Measurements from ENCODE around the gene HRC.
A peak's percentile ranks its signal among the peaks of the same experiment; 100 is the strongest.
"Not testable (repeated sequence)": the region's sequence is repeated elsewhere in the genome, so short reads cannot be mapped to it uniquely, and the experiment has no call there.

Gene HRC

GRCh38 chr19:49150106-49150943, 4.9 kb downstream of the HRC start:
- Histone ChIP-seq H3K27ac (ENCODE audit: low read depth, low read length) (peak overlapping the region; percentile 55), H3K9me3 (ENCODE audit: control insufficient read depth in 5 of 5, low read length in 5 of 5) (no peaks in the 10 kb centered on the region), H3K36me3 (ENCODE audit: control insufficient read depth in 5 of 5, insufficient read depth in 5 of 5, low read length in 5 of 5) (no peaks in the 10 kb centered on the region), H3K9ac (ENCODE audit: low read length in 5 of 5) (peak overlapping the region in 4 of 5 donors; percentile 55 to 78 (median 72)), H3K4me1 (ENCODE audit: control insufficient read depth in 5 of 5, insufficient read depth in 5 of 5, low read length in 5 of 5) (peaks cover 5 to 54% (median 48%) of the 10 kb centered on the region in 5 donors), H3K27me3 (ENCODE audit: control insufficient read depth in 5 of 5, insufficient read depth in 4 of 5, low read length in 5 of 5) (peaks cover 0 to 9% (median 0%) of the 10 kb centered on the region in 5 donors), H3K4me3 (ENCODE audit: low read depth in 1 of 5, low read length in 5 of 5) (peak overlapping the region; percentile 66 to 92 (median 77))

- H3K27ac ChIP-seq (ENCODE audit: low read depth, low read length): peak overlapping the region; percentile 55
- H3K36me3 ChIP-seq (ENCODE audit: control insufficient read depth in 5 of 5, insufficient read depth in 5 of 5, low read length in 5 of 5): no peaks in the 10 kb centered on the region
- peak overlapping the region; percentile 66 to 92 (median 77) for H3K4me3 ChIP-seq (ENCODE audit: low read depth in 1 of 5, low read length in 5 of 5)
- peak overlapping the region in 4 of 5 donors; percentile 55 to 78 (median 72) for H3K9ac ChIP-seq (ENCODE audit: low read length in 5 of 5)
- H3K27me3 ChIP-seq (ENCODE audit: control insufficient read depth in 5 of 5, insufficient read depth in 4 of 5, low read length in 5 of 5): peaks cover 0 to 9% (median 0%) of the 10 kb centered on the region in 5 donors
- H3K9me3 ChIP-seq (ENCODE audit: control insufficient read depth in 5 of 5, low read length in 5 of 5): no peaks in the 10 kb centered on the region
- peaks cover 5 to 54% (median 49%) of the 10 kb centered on the region in 5 donors for H3K4me1 ChIP-seq (ENCODE audit: control insufficient read depth in 5 of 5, insufficient read depth in 5 of 5, low read length in 5 of 5)
Measured at GRCh38 chr19:49149652-49150105, 5.5 kb downstream of the HRC start.

DNA sequence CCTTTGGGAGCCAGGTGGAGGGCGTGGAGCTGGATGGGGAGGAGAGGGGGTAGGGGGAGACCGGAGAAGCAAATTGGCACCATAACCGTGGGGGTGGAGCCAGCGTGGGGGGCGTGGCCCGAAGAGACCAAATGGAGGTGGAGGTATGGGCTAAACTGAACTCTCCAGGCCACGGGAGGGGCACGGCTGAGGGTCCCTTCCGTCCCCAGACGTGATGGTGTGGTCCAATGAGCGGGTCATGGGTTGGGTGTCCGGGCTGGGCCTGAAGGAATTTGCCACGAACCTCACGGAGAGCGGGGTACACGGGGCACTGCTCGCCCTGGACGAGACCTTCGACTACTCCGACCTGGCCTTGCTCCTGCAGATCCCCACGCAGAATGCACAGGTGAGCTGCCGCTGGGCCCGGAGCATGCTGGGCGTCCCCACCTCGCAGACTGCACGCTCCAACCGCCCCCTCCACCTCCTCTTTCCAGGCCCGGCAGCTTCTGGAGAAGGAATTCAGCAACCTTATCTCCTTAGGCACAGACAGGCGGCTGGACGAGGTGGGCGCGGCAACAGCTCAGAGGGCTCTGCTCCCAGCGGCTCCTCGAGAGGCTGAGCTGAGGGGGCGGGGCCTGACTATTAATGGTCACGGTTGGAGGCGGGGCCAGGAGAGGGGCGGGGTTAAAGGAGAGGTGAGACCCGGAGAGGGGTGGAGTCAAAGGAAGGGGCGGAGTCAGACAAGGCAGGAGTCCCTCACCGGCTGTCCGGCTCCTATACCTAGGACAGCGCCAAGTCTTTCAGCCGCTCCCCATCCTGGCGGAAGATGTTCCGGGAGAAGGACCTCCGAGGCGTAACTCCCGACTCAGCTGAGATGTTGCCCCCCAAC, 6.2 kb downstream of the HRC start:
- no peaks in the 10 kb centered on the region for H3K36me3 ChIP-seq (ENCODE audit: control insufficient read depth in 5 of 5, insufficient read depth in 5 of 5, low read length in 5 of 5)
- H3K4me3 ChIP-seq (ENCODE audit: low read depth in 1 of 5, low read length in 5 of 5): peak overlapping the region; percentile 66 to 92 (median 77)
- H3K27me3 ChIP-seq (ENCODE audit: control insufficient read depth in 5 of 5, insufficient read depth in 4 of 5, low read length in 5 of 5): peaks cover 0 to 9% (median 0%) of the 10 kb centered on the region in 5 donors
- H3K4me1 ChIP-seq (ENCODE audit: control insufficient read depth in 5 of 5, insufficient read depth in 5 of 5, low read length in 5 of 5): peaks cover 5 to 54% (median 49%) of the 10 kb centered on the region in 5 donors
- no peaks in the 10 kb centered on the region for H3K9me3 ChIP-seq (ENCODE audit: control insufficient read depth in 5 of 5, low read length in 5 of 5)
- H3K27ac ChIP-seq (ENCODE audit: low read depth, low read length): peak overlapping the region; percentile 55
- H3K9ac ChIP-seq (ENCODE audit: low read length in 5 of 5): peak overlapping the region in 3 of 5 donors; percentile 68 to 78 (median 75)

GRCh38 chr19:49148044-49148682, 7.0 kb downstream of the HRC start:
- H3K36me3 ChIP-seq (ENCODE audit: control insufficient read depth in 5 of 5, insufficient read depth in 5 of 5, low read length in 5 of 5): no peaks in the 10 kb centered on the region
- H3K9ac ChIP-seq (ENCODE audit: low read length in 5 of 5): peak overlapping the region in 3 of 5 donors; percentile 42 to 66 (median 56)
- H3K4me3 ChIP-seq (ENCODE audit: low read depth in 1 of 5, low read length in 5 of 5): peak overlapping the region in 4 of 5 donors; percentile 44 to 80 (median 76)
- H3K4me1 ChIP-seq (ENCODE audit: control insufficient read depth in 5 of 5, insufficient read depth in 5 of 5, low read length in 5 of 5): peaks cover 5 to 55% (median 49%) of the 10 kb centered on the region in 5 donors
- H3K27me3 ChIP-seq (ENCODE audit: control insufficient read depth in 5 of 5, insufficient read depth in 4 of 5, low read length in 5 of 5): peaks cover 0 to 9% (median 0%) of the 10 kb centered on the region in 5 donors
- no peaks in the 10 kb centered on the region for H3K9me3 ChIP-seq (ENCODE audit: control insufficient read depth in 5 of 5, low read length in 5 of 5)
- H3K27ac ChIP-seq (ENCODE audit: low read depth, low read length): peak overlapping the region; percentile 55

DNA sequence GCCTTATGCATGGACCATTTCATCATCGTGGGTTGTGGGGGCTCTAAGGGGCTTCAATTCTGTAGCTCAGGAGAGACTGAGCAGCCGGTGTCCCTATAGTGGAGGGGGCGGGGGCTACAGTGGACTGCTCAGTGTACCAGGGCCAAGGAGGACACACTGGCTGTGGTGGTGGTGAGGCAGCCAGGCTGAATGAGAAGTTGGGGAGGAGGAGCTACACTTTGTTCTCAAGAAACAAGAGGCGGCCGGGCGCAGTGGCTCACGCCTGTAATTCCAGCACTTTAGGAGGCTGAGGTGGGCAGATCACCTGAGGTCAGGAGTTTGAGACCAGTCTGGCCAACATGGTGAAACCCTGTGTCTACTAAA, 8.8 kb downstream of the HRC start:
- H3K9me3 ChIP-seq (ENCODE audit: control insufficient read depth in 5 of 5, low read length in 5 of 5); H3K9ac ChIP-seq (ENCODE audit: low read length in 5 of 5); H3K36me3 ChIP-seq (ENCODE audit: control insufficient read depth in 5 of 5, insufficient read depth in 5 of 5, low read length in 5 of 5); H3K27ac ChIP-seq (ENCODE audit: low read depth, low read length): not testable (repeated sequence)
- peaks cover 0 to 14% (median 0%) of the 10 kb centered on the region in 5 donors for H3K27me3 ChIP-seq (ENCODE audit: control insufficient read depth in 5 of 5, insufficient read depth in 4 of 5, low read length in 5 of 5)
- peak overlapping the region in 3 of 5 donors; percentile 21 to 39 (median 35) for H3K4me3 ChIP-seq (ENCODE audit: low read depth in 1 of 5, low read length in 5 of 5)
- H3K4me1 ChIP-seq (ENCODE audit: control insufficient read depth in 5 of 5, insufficient read depth in 5 of 5, low read length in 5 of 5): peaks cover 4 to 57% (median 51%) of the 10 kb centered on the region in 5 donors

DNA sequence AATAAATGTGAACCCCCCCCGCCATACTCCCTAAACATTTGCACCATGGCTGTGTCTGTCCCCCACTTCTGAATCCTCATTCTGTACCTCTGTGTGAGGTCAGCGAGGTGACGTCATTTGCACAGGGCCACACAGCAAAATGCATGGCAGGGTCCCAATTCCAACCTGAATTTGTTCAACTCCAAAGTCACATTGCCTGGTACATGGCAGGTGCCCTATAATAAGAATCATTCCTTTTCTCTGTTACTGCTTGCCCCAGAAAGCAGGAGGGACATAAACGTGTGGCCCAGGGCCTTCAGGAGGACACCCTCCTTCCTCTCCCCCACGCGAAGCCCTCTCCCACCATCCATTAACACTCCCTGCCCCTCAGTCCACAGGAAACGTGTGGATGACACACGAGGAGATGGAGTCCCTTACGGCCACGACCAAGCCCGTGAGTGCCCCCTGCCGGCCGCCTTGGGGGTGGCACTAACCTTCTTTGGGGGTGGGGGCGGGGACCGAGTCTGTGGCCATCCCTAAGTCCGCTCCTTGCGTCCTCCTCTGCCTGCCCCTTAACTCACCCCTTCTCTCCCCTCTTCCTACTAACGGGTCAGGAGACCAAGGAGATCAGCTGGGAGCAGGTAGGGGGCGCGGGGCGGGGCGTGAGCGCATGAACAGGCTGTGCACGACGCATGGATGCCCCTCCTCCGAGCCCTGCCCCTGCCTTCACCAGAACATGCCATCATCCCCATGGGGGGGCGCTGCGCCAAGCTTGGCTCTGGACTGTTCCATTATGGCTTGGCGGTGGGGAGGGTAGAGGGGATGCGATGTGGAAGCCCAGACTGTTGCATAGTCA, 9.4 kb downstream of the HRC start:
- H3K9me3 ChIP-seq (ENCODE audit: control insufficient read depth in 5 of 5, low read length in 5 of 5): no peaks in the 10 kb centered on the region
- H3K9ac ChIP-seq (ENCODE audit: low read length in 5 of 5): no peak overlapping the region
- peaks cover 2 to 51% (median 45%) of the 10 kb centered on the region in 5 donors for H3K4me1 ChIP-seq (ENCODE audit: control insufficient read depth in 5 of 5, insufficient read depth in 5 of 5, low read length in 5 of 5)
- peaks cover 0 to 14% (median 0%) of the 10 kb centered on the region in 5 donors for H3K27me3 ChIP-seq (ENCODE audit: control insufficient read depth in 5 of 5, insufficient read depth in 4 of 5, low read length in 5 of 5)
- no peaks in the 10 kb centered on the region for H3K36me3 ChIP-seq (ENCODE audit: control insufficient read depth in 5 of 5, insufficient read depth in 5 of 5, low read length in 5 of 5)
- no peak overlapping the region for H3K27ac ChIP-seq (ENCODE audit: low read depth, low read length)
- H3K4me3 ChIP-seq (ENCODE audit: low read depth in 1 of 5, low read length in 5 of 5): peak overlapping the region; percentile 21 to 40 (median 35)

DNA sequence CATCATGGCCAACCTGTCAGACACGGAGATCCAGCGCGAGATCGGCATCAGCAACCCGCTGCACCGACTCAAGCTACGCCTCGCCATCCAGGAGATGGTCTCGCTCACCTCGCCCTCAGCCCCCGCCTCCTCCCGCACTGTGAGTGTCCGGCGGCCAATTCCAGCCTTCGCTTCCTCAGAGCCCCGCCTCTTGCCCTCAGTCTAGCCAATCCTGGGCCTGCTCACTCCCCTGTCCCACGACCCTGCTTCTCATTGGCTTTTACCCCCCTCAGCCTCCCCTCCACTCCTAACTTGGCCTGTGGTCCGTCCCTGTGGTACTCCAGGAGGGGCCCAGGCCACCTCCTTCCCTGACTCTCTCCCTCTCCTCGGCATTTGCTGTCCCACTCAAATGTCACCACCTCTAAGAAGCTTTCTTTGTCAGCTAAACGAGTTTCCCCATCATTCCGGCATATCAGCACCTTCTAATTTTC, 12.3 kb downstream of the HRC start:
- Histone ChIP-seq H3K9me3 (ENCODE audit: control insufficient read depth in 5 of 5, low read length in 5 of 5) (no peaks in the 10 kb centered on the region), H3K27ac (ENCODE audit: low read depth, low read length) (no peak overlapping the region), H3K4me1 (ENCODE audit: control insufficient read depth in 5 of 5, insufficient read depth in 5 of 5, low read length in 5 of 5) (peaks cover 0 to 24% (median 19%) of the 10 kb centered on the region in 5 donors), H3K4me3 (ENCODE audit: low read depth in 1 of 5, low read length in 5 of 5) (peak overlapping the region; percentile 54 to 69 (median 67)), H3K9ac (ENCODE audit: low read length in 5 of 5) (peak overlapping the region in 1 of 5 donors; percentile 37), H3K27me3 (ENCODE audit: control insufficient read depth in 5 of 5, insufficient read depth in 4 of 5, low read length in 5 of 5) (peaks cover 0 to 7% (median 0%) of the 10 kb centered on the region in 5 donors), H3K36me3 (ENCODE audit: control insufficient read depth in 5 of 5, insufficient read depth in 5 of 5, low read length in 5 of 5) (no peaks in the 10 kb centered on the region)

- Histone ChIP-seq H3K4me1 (ENCODE audit: control insufficient read depth in 5 of 5, insufficient read depth in 5 of 5, low read length in 5 of 5) (peaks cover 1 to 19% (median 17%) of the 10 kb centered on the region in 5 donors), H3K27me3 (ENCODE audit: control insufficient read depth in 5 of 5, insufficient read depth in 4 of 5, low read length in 5 of 5) (peaks cover 0 to 7% (median 5%) of the 10 kb centered on the region in 5 donors), H3K9ac (ENCODE audit: low read length in 5 of 5) (no peak overlapping the region), H3K9me3 (ENCODE audit: control insufficient read depth in 5 of 5, low read length in 5 of 5) (no peaks in the 10 kb centered on the region), H3K4me3 (ENCODE audit: low read depth in 1 of 5, low read length in 5 of 5) (no peak overlapping the region), H3K36me3 (ENCODE audit: control insufficient read depth in 5 of 5, insufficient read depth in 5 of 5, low read length in 5 of 5) (no peaks in the 10 kb centered on the region), H3K27ac (ENCODE audit: low read depth, low read length) (no peak overlapping the region)
Measured at GRCh38 chr19:49141352-49141751, 13.8 kb downstream of the HRC start.

DNA sequence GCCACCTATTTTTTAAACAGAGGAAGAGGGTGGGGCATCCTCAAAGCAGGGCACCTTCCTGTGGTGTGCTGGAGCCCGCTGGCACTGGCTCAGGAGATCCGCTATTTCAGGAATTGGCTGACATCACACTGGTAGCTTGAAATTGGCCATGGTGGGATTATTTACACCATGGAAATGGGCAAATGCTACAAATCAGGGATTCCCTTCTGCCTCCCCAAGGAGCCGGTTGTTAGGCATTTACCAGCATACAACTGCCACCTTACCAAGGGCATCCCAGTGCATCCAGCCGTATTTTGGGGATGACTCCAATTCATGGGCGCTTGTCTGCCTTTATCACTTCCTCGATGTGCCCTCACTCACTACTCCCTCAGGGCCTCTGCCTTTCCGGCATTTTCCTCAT, 14.2 kb downstream of the HRC start:
- H3K27ac ChIP-seq (ENCODE audit: low read depth, low read length): no peak overlapping the region

More for the DNA sequence above, 14.2 kb downstream of the HRC start:
- no peaks in the 10 kb centered on the region for H3K9me3 ChIP-seq (ENCODE audit: control insufficient read depth in 5 of 5, low read length in 5 of 5)
- H3K27me3 ChIP-seq (ENCODE audit: control insufficient read depth in 5 of 5, insufficient read depth in 4 of 5, low read length in 5 of 5): peaks cover 2 to 9% (median 5%) of the 10 kb centered on the region in 5 donors
- no peak overlapping the region for H3K4me3 ChIP-seq (ENCODE audit: low read depth in 1 of 5, low read length in 5 of 5)
- peaks cover 1 to 15% (median 14%) of the 10 kb centered on the region in 5 donors for H3K4me1 ChIP-seq (ENCODE audit: control insufficient read depth in 5 of 5, insufficient read depth in 5 of 5, low read length in 5 of 5)
- no peak overlapping the region for H3K9ac ChIP-seq (ENCODE audit: low read length in 5 of 5)
- no peaks in the 10 kb centered on the region for H3K36me3 ChIP-seq (ENCODE audit: control insufficient read depth in 5 of 5, insufficient read depth in 5 of 5, low read length in 5 of 5)
